HG03457 (cell line): Measurements from ENCODE around the gene FAM50B.
"Not testable (repeated sequence)": the region's sequence is repeated elsewhere in the genome, so short reads cannot be mapped to it uniquely, and the experiment has no call there.

Experiments
- ATAC-seq: cut with Tn5 transposase; IDR thresholded peaks from one replicate; pipeline ENCODE4 v1.9.1; 2021; ENCODE audit warnings: moderate number of reproducible peaks; ENCODE audit not compliant: unreplicated experiment

The FAM50B gene

DNA sequence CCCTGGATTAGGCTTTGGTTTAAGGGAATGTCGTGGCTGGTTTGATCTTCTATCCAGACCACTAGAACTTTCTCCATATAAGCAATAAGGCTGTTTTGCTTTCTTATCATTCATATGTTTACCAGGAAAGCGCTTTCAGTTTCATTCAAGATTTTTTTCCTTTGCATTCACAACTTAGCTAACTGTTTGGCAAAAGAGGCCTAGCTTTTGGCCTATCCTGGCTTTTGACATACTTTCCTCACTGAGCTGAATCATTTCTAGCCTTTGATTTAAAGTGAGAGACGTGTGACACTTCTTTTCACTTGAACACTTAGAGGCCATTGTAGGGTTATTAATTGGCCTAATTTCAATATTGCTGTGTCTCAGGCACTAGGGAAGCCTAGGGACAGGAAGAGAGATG, 1.7 kb upstream of the FAM50B start:
- ATAC-seq: no peak

DNA sequence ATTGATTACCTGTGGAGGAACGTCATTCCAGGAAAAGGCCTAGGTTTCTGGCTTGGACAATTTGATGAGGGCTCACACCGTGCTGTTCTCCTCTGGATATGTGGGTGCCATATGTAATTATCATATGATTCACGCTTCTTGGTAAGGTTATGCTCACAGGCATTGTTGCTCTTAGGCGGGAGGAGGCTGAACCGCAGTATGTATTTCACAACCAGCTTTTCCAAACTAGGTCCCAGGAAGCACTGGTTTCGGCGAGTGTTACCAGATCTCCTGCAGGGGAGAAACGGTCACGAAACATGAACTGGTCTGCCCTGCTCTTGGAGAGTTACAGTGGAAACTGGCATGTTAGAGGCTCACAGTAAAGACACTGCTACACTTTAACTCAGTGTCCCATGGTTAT, 793 bp upstream of the FAM50B start:
- ATAC-seq: no peak

DNA sequence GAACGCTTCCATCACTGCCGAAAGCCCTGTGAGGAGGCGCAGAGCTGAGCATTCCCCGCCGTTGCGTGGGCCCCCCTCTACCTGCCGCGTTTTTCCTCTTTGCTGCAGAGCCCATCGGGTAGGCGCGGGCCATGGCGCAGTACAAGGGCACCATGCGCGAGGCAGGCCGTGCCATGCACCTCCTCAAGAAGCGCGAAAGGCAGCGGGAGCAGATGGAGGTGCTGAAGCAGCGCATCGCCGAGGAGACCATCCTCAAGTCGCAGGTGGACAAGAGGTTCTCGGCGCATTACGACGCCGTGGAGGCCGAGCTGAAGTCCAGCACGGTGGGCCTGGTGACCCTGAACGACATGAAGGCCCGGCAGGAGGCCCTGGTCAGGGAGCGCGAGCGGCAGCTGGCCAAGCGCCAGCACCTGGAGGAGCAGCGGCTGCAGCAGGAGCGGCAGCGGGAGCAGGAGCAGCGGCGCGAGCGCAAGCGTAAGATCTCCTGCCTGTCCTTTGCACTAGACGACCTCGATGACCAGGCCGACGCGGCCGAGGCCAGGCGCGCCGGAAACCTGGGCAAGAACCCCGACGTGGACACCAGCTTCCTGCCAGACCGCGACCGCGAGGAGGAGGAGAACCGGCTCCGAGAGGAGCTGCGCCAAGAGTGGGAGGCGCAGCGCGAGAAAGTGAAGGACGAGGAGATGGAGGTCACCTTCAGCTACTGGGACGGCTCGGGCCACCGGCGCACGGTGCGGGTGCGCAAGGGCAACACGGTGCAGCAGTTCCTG, 693 bp downstream of the FAM50B start:
- no peak for ATAC-seq

DNA sequence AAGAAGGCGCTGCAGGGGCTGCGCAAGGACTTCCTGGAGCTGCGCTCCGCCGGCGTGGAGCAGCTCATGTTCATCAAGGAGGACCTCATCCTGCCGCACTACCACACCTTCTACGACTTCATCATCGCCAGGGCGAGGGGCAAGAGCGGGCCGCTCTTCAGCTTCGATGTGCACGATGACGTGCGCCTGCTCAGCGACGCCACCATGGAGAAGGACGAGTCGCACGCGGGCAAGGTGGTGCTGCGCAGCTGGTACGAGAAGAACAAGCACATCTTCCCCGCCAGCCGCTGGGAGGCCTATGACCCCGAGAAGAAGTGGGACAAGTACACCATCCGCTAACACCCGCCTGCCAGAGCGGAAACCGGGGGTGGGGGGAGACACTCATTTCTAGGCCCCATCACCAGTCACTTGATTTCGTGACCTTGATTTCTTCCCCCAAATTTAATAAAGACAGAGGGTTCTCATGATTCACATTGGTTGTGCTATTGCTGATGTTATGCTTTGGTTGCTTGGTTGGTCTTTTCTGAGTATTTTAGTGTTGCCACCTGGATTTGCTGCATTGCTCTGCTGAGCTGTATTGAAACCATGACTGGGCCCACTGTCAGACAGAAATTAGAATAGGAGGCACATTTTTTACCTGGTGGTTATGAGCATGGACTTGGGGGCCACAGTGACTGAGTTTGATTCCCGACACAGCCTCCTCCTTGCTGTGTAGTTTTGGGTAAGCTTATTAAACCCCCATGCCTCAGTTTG, 1.5 kb downstream of the FAM50B start:
- no peak for ATAC-seq

- ATAC-seq: no peak
These were observed 2.7 kb downstream of the FAM50B start for GRCh38 chr6:3851839-3852238.

- no peak for ATAC-seq
These were observed 3.2 kb downstream of the FAM50B start for GRCh38 chr6:3852391-3852790.

- ATAC-seq: no peak
These were observed 6.7 kb downstream of the FAM50B start for GRCh38 chr6:3855866-3856265.

GRCh38 chr6:3856576-3856975, 7.4 kb downstream of the FAM50B start:
- ATAC-seq: no peak

DNA sequence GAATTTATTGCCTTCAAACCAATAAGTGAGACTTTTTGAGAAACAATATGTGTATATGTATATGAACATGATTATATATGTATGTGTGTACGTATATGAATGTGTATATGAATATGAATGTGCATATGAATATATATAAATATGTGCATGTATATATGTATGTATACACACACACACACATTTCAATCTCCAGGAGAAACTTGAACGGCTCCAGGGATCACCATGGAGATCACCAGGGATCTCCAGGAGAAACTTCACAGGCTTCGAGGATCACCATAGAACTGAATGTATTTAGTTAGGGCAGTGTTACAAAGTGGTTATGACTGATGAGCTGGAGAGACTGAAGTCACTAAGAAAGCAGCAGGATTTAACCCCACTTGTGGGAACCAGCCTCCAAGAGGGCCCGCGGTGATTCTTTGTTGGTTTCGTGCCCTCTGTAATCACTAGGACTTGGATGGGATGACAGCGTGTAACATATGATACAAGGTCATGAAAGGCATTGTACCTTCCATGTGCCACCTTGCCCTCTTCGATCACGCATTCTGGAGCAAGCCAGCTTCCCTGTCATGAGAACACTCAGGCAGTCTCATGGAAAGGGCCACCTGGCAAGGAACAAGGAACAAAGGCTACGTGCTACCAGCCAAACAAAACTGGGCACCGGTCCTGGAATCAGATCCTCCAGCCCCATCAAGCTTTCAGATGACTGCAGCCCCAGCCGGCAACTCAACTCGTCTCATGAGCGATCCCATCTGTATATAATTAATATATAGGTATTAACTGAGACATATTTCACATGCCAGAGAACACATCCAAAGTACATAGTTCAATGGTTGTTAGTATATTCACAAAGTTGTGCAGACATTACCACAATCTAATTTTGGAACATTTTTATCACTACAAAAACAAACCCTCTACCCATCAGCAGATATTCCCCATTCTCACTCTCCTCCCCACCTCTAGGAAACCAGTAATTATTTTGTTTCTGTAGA, 8.6 kb downstream of the FAM50B start:
- no peak for ATAC-seq

DNA sequence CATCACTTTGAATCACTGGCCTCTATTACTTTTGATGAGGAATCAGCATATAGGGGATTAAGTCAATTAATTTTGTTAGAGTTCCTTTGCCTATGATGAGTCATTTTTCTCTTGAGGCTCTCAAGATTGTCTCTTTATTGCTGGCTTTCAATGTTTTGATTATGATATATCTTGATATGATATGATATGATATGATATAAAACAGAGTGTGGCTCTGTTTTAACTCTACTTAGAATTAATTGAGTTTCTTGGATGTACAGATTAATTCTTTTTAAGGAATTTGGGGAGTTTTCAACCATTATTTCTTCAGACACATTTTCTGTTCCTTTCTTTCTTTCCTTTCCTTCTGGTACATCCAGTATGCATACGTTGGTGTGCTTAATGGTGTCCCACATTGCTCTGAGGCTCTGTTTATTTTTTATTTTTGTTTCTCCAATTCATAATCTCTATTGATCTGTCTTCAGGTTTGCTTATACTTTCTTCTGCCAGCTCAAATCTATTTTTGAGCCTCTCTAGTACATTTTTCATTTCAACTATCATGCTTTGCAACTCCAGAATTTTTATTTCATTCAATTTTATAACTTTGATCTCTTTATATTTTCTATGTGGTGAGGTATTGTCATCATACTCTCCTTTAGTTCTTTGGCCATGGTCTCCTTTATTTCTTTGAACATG, 10.8 kb downstream of the FAM50B start:
- ATAC-seq: no peak

- no peak for ATAC-seq
These were observed 12.3 kb downstream of the FAM50B start for GRCh38 chr6:3861424-3861823.

DNA sequence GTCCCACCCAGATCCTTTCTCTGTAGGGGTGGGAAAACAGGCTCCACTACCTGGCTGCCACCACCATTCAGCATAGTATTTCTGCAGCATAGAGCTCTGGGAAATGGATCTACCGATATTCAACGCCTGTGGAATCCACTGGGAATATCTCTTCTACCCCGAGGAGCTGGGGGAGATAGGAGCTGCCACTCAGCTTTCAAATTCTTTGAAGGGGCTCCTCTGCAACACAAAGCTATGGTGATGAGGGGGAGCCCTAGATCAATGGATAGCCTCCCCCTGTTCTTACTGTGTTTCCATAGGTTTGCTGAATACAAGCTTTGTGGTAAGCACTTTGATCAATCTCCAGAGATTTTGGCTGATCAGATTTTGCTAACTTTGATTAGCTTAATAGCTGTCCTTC, 12.9 kb downstream of the FAM50B start:
- no peak for ATAC-seq

DNA sequence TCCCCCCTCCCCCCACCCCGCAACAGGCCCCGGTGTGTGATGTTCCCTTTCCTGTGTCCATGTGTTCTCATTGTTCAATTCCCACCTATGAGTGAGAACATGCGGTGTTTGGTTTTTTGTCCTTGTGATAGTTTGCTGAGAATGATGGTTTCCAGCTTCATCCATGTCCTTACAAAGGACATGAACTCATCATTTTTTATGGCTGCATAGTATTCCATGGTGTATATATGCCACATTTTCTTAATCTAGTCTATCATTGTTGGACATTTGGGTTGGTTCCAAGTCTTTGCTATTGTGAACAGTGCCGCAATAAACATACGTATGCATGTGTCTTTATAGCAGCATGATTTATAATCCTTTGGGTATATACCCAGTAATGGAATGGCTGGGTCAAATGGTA, 14.1 kb downstream of the FAM50B start:
- not testable (repeated sequence) for ATAC-seq

DNA sequence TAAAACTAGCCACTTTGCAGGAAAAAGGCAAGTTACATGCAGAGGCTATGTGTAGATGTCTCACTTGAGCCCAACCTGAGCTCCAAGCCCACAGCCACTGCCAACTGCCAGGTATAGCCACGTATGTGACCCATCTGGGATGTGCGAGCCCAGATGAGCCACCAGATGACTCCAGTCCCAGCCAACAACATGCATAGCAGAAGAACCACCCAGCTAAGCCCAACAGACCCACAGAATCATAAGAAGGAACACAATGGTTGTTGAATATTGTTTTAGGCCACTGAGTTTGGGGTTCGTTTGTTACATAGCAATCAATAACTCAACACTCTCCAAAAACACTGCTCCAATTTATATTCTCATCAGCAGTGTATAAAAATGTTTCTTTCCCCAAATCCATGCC, 16.3 kb downstream of the FAM50B start:
- no peak for ATAC-seq

DNA sequence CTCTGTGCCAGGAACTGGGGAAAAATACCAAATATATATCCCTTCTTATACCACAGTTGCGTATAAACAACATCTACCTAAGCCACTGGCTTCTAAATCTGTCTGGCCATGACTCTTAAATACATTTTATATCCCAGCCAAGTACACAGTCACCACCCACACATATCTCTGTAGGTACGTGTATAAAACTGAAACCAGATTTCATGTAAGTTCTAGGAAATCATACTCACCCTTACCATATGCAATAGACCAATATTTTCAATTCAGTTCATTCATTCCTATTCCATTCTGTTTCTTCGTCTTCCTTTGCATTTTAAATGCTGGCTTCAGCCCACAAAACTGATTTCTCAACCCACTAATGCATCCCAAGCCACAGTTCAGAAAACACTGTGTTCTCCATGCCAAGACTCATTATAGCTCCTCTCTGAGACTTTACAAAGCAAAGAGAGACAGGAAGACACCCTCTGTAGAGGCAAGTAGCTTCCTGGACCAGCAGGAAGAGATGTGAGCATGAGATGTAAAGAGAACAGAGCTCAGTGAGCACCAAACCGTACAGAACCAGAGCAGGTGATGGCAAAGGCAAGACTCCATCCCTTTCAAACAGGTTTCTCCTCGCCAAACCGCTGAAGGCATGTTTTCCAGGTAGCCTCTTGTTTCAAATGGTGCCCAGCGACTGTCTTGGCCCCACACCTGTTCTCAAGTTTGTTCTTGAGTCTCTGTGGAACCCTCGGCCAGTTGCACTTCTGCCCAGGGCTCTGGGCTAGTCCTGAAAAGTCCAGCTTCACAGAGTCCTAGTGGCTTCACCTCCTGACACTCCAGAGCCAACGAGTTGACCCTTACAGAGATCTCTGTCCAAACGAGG, 18.7 kb downstream of the FAM50B start:
- ATAC-seq: no peak

DNA sequence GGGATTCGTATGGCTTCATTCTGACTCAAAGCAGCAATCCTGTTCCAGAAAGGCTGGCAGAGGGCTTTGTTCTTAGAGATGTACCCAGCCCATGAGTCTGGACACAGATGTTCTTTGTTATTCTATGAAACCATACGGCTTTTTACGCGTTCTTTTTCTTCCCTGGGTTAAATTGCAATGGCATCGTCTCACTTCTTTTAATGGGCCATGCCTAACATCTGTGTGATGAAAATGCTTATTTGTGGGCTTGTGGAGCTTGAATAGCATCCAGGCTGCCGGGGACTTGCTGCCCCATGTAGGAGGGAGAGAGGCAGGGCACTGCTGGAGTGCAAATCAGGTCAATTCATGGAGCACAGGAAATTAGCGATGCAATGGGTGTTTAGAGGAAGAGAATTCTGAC, 19.4 kb downstream of the FAM50B start:
- no peak for ATAC-seq

- ATAC-seq: no peak
These were observed 20.1 kb downstream of the FAM50B start for GRCh38 chr6:3869284-3869631.

- ATAC-seq: no peak
These were observed 20.7 kb downstream of the FAM50B start for GRCh38 chr6:3869632-3870527.

- ATAC-seq: no peak
These were observed 21.4 kb downstream of the FAM50B start for GRCh38 chr6:3870528-3870925.
